ENCODE results near the gene INCA1. TPM values are rescaled to one million over a fixed set of nuclear protein-coding genes. Genes with fewer than 3 reads are reported as not detected.

INCA1 gene
- total and polyA plus RNA-seq, 10 donors: 1.1 to 5.8 (median 1.8) TPM

- Histone ChIP-seq H3K4me3 (peak overlapping the region in 7 of 8 donors; percentile 78 to 100 (median 99)), H3K27ac (peak overlapping the region; percentile 66 to 99 (median 98)), H3K27me3 (replicated peaks in 1 of 7) (no peaks in the 10 kb centered on the region), H3K4me1 (peaks cover 55 to 78% (median 70%) of the 10 kb centered on the region in 6 donors), H3K36me3 (peaks cover 0 to 59% (median 42%) of the 10 kb centered on the region in 6 donors), H3K9me3 (no peaks in the 10 kb centered on the region)
- DNase-seq: peak; percentile 84
- TF ChIP-seq CTCF (IDR thresholded peaks at IDR 0.05 in 8 of 11, conservative IDR thresholded peaks at IDR 0.05 in 3 of 11) (no peak), POLR2AphosphoS5 (IDR thresholded peaks at IDR 0.05) (peak in 2 of 3 donors; percentile 70 to 76)
- intact Hi-C loops (cut with DNase I; ENCODE audit: low total_unique reads): no loop called here
- WGBS, 5 donors: 20 to 38% (median 31%) methylated on average over 8 of the region's 8 CpGs
Measured at GRCh38 chr17:4944554-4945175, 52.7 kb downstream of the INCA1 start.

- DNase-seq: peak; percentile 89
- Histone ChIP-seq H3K36me3 (peaks cover 0 to 59% (median 42%) of the 10 kb centered on the region in 6 donors), H3K27me3 (replicated peaks in 1 of 7) (no peaks in the 10 kb centered on the region), H3K9me3 (no peaks in the 10 kb centered on the region), H3K27ac (peak overlapping the region; percentile 66 to 99 (median 98)), H3K4me1 (peaks cover 56 to 78% (median 70%) of the 10 kb centered on the region in 6 donors), H3K4me3 (peak overlapping the region in 7 of 8 donors; percentile 10 to 100 (median 97))
- TF ChIP-seq POLR2AphosphoS5 (IDR thresholded peaks at IDR 0.05) (peak in 1 of 3 donors; percentile 75), CTCF (IDR thresholded peaks at IDR 0.05 in 8 of 11, conservative IDR thresholded peaks at IDR 0.05 in 3 of 11) (no peak)
- intact Hi-C loops (cut with DNase I; ENCODE audit: low total_unique reads): no loop called here
- 2 to 13% (median 9%) methylated on average over 3 of the region's 3 CpGs for WGBS, 5 donors
Measured at GRCh38 chr17:4944163-4944553, 53.2 kb downstream of the INCA1 start.

- Histone ChIP-seq H3K36me3 (peaks cover 0 to 65% (median 47%) of the 10 kb centered on the region in 6 donors), H3K27ac (peak overlapping the region; percentile 66 to 99 (median 98))
Measured at GRCh38 chr17:4942760-4943508, 54.4 kb downstream of the INCA1 start.

More at GRCh38 chr17:4942760-4943508, 54.4 kb downstream of the INCA1 start:
- Histone ChIP-seq H3K4me1 (peaks cover 63 to 84% (median 81%) of the 10 kb centered on the region in 6 donors), H3K4me3 (peak overlapping the region in 1 of 8 donors; percentile 78), H3K27me3 (replicated peaks in 1 of 7) (no peaks in the 10 kb centered on the region), H3K9me3 (no peaks in the 10 kb centered on the region)
- no peak for DNase-seq
- intact Hi-C loops (cut with DNase I; ENCODE audit: low total_unique reads): no loop called here
- 73 to 82% (median 78%) methylated on average over 13 of the region's 13 CpGs for WGBS, 5 donors
- TF ChIP-seq POLR2AphosphoS5 (IDR thresholded peaks at IDR 0.05) (no peak), POLR2A (IDR thresholded peaks at IDR 0.05) (no peak), CTCF (IDR thresholded peaks at IDR 0.05 in 8 of 11, conservative IDR thresholded peaks at IDR 0.05 in 3 of 11) (no peak)
